Activated naive CD4-positive, alpha-beta T cell treated with anti-CD3 and anti-CD28 coated beads, Interleukin-2, amount 50 U/mL, for 16 hours (primary cell): ENCODE measurements around the gene PRSS22.
A peak's percentile ranks its signal among the peaks of the same experiment; 100 is the strongest.

Experiments used
- DNase-seq: peaks from one replicate; pipeline ENCODE4 v3.0.0-alpha.2; 2020

PRSS22 gene

GRCh38 chr16:2848933-2849725, 8.8 kb downstream of the PRSS22 start:
- no peak for DNase-seq

GRCh38 chr16:2846511-2847310, 11.3 kb downstream of the PRSS22 start:
- no peak for DNase-seq

GRCh38 chr16:2845116-2845515, 12.9 kb downstream of the PRSS22 start:
- DNase-seq, result no peak

GRCh38 chr16:2843526-2843925, 14.4 kb downstream of the PRSS22 start:
- no peak for DNase-seq

GRCh38 chr16:2842340-2843000, 15.5 kb downstream of the PRSS22 start:
- peak; percentile 82 for DNase-seq

- DNase-seq, result no peak
Measured at GRCh38 chr16:2841606-2842339, 16.2 kb downstream of the PRSS22 start.

- DNase-seq, result no peak
Measured at GRCh38 chr16:2840914-2841313, 17.1 kb downstream of the PRSS22 start.

- no peak for DNase-seq
Measured at GRCh38 chr16:2839650-2840450, 18.1 kb downstream of the PRSS22 start.

GRCh38 chr16:2838928-2839327, 19.0 kb downstream of the PRSS22 start:
- DNase-seq, result peak; percentile 55

- DNase-seq, result no peak
Measured at GRCh38 chr16:2836646-2837508, 21.1 kb downstream of the PRSS22 start.

- DNase-seq, result no peak
Measured at GRCh38 chr16:2835638-2836493, 22.1 kb downstream of the PRSS22 start.

- no peak for DNase-seq
Measured at GRCh38 chr16:2834968-2835367, 23.0 kb downstream of the PRSS22 start.

- no peak for DNase-seq
Measured at GRCh38 chr16:2833776-2834175, 24.2 kb downstream of the PRSS22 start.

GRCh38 chr16:2831203-2831602, 26.8 kb downstream of the PRSS22 start:
- no peak for DNase-seq

GRCh38 chr16:2830355-2830695, 27.6 kb downstream of the PRSS22 start:
- DNase-seq, result no peak

- no peak for DNase-seq
Measured at GRCh38 chr16:2829501-2830354, 28.2 kb downstream of the PRSS22 start, which contains the start of gene ZG16B. ZG16B (plus strand) TSS chr16:2830303; CDS start chr16:2830442, 139 bp downstream.

- no peak for DNase-seq
Measured at GRCh38 chr16:2828876-2829430, 29.0 kb downstream of the PRSS22 start.

- no peak for DNase-seq
Measured at GRCh38 chr16:2828521-2828840, 29.5 kb downstream of the PRSS22 start.
